Body of pancreas (tissue), 4 donors: ENCODE results near the gene HLA-F. TPM values are rescaled to one million over a fixed set of nuclear protein-coding genes. Genes with fewer than 3 reads are reported as not detected.

Experiments
- ATAC-seq: fragments of 150-250 bp; one replicate; pipeline ENCODE4 v1.9.1; 2016
- DNase-seq, 4 donors: peaks; one replicate each; pipeline ENCODE4 v3.0.0-alpha.2; 2019
- H3K27ac ChIP-seq, 4 donors: fragments of 200-600 bp; sonication (generic); 1 replicate in 3 of 4; 2 replicates in 1 of 4; pipeline versions ENCODE4 v1.5.1 to v1.6.1; 2016 to 2019; ENCODE audit warnings: mild to moderate bottlenecking in 1 of 4, mixed read lengths in 1 of 4, moderate library complexity in 1 of 4
- H3K27me3 ChIP-seq, 2 donors: fragments of 200-600 bp; sonication (generic); one replicate each; pipeline ENCODE4 v1.6.0; 2016; ENCODE audit warnings: mild to moderate bottlenecking in 1 of 2
- H3K36me3 ChIP-seq, 2 donors: fragments of 200-600 bp; sonication (generic); replicated peaks in 1 of 2; 2 replicates each; pipeline ENCODE4 v1.5.1; 2016; ENCODE audit warnings: low read depth in 2 of 2; ENCODE audit not compliant: insufficient read depth in 1 of 2
- H3K4me1 ChIP-seq: fragments of 200-600 bp; sonication (generic); one replicate; pipeline ENCODE4 v1.6.0; 2016
- H3K4me3 ChIP-seq, 2 donors: fragments of 200-600 bp; sonication (generic); 1 replicate in 1 of 2; 2 replicates in 1 of 2; pipeline ENCODE4 v1.5.1; 2016 to 2019
- H3K9me3 ChIP-seq, 3 donors: fragments of 200-600 bp; sonication (generic); 1 replicate in 2 of 3; 2 replicates in 1 of 3; pipeline ENCODE4 v1.5.1; 2016
- CTCF ChIP-seq, 7 experiments: fragments of 450-650 bp in 4 of 7; fragments of 200-600 bp in 3 of 7; sonication (generic) in 3 of 7; IDR thresholded peaks; one replicate each; pipeline ENCODE4 v1.5.1; 2016 to 2019; ENCODE audit warnings: antibody characterized with exemption in 7 of 7
- POLR2A ChIP-seq, 3 donors: fragments of 450-650 bp; IDR thresholded peaks; one replicate each; pipeline ENCODE4 v1.6.1; 2016; ENCODE audit warnings: antibody characterized with exemption in 3 of 3, mild to moderate bottlenecking in 2 of 3
- WGBS, 2 donors: methylation state at CpG; one replicate each; pipeline ENCODE4 v1.1.5; 2017; 5-methylcytosine and 5-hydroxymethylcytosine counted together
- intact Hi-C: fragments of 100-400 bp; cut with DNase I; formaldehyde crosslinking; loops from one replicate; pipeline ENCODE4 v1.15.1; 2023
- total RNA-seq, 2 donors: library from RNA; depleted of rRNA; stranded (reverse); fragments of >200 nt; gene quantifications; one replicate each; pipeline ENCODE4 v1.1.0, GENCODE V29; 2016

The HLA-F gene
- total RNA-seq, 2 donors from 2014 or later, result 25.4 to 51.7 TPM

- WGBS, 2 donors, result 69 to 87% methylated on average over 12 to 13 of the region's 13 CpGs
- H3K27me3 ChIP-seq, result no peaks in the 10 kb centered on the region
- no peak overlapping the region for H3K4me3 ChIP-seq
- ATAC-seq (no peak), DNase-seq (no peak)
- H3K9me3 ChIP-seq, result no peaks in the 10 kb centered on the region
- intact Hi-C loops, result no loop called here
- H3K27ac ChIP-seq, result no peak overlapping the region
- TF ChIP-seq CTCF (IDR thresholded peaks at IDR 0.05), result no peak
- no peak for TF ChIP-seq POLR2A (IDR thresholded peaks at IDR 0.05)
- H3K4me1 ChIP-seq, result no peaks in the 10 kb centered on the region
- no peaks in the 10 kb centered on the region for H3K36me3 ChIP-seq
These were observed 43.3 kb upstream of the HLA-F start for GRCh38 chr6:29679962-29680361.

- Histone ChIP-seq H3K36me3 (no peaks in the 10 kb centered on the region), H3K27me3 (no peaks in the 10 kb centered on the region), H3K4me1 (no peaks in the 10 kb centered on the region), H3K9me3 (no peaks in the 10 kb centered on the region), H3K4me3 (no peak overlapping the region), H3K27ac (no peak overlapping the region)
- DNase-seq (no peak), ATAC-seq (no peak)
- intact Hi-C loops, result no loop called here
- TF ChIP-seq CTCF (IDR thresholded peaks at IDR 0.05) (no peak), POLR2A (IDR thresholded peaks at IDR 0.05) (no peak)
- WGBS, 2 donors, result 64 to 73% methylated on average over 24 of the region's 24 CpGs
These were observed 42.8 kb upstream of the HLA-F start for GRCh38 chr6:29680416-29680815.

- Histone ChIP-seq H3K4me1 (no peaks in the 10 kb centered on the region), H3K27ac (no peak within 1 kb of the TSS), H3K9me3 (no peaks in the 10 kb centered on the region), H3K27me3 (no peaks in the 10 kb centered on the region), H3K36me3 (no peaks in the 10 kb centered on the region), H3K4me3 (no peak within 1 kb of the TSS)
- intact Hi-C loops, result no loop called here
- DNase-seq, result no peak
- ATAC-seq, result no peak
- WGBS, 2 donors, result 51 to 59% methylated on average over 13 to 15 of the region's 31 CpGs
- no peak for TF ChIP-seq CTCF (IDR thresholded peaks at IDR 0.05)
- TF ChIP-seq POLR2A (IDR thresholded peaks at IDR 0.05), result no peak
These were observed 42.3 kb upstream of the HLA-F start, which contains the start of gene ZFP57 for GRCh38 chr6:29680904-29681303. ZFP57 (minus strand) TSS chr6:29681152; CDS start chr6:29677003, 4,149 bp downstream.

GRCh38 chr6:29681811-29682210, 41.4 kb upstream of the HLA-F start:
- Histone ChIP-seq H3K36me3 (no peaks in the 10 kb centered on the region), H3K27me3 (no peaks in the 10 kb centered on the region), H3K4me1 (no peaks in the 10 kb centered on the region), H3K9me3 (no peaks in the 10 kb centered on the region), H3K27ac (no peak overlapping the region), H3K4me3 (no peak overlapping the region)
- 74 to 89% methylated on average over 8 of the region's 8 CpGs for WGBS, 2 donors
- DNase-seq, result no peak
- ATAC-seq, result no peak
- TF ChIP-seq POLR2A (IDR thresholded peaks at IDR 0.05), result no peak
- TF ChIP-seq CTCF (IDR thresholded peaks at IDR 0.05), result no peak
- intact Hi-C loops, result no loop called here

GRCh38 chr6:29685718-29686326, 37.4 kb upstream of the HLA-F start:
- H3K27ac ChIP-seq, result no peak overlapping the region
- TF ChIP-seq CTCF (IDR thresholded peaks at IDR 0.05) (no peak), POLR2A (IDR thresholded peaks at IDR 0.05) (no peak)
- H3K9me3 ChIP-seq, result no peaks in the 10 kb centered on the region
- ATAC-seq (no peak), DNase-seq (no peak)
- H3K27me3 ChIP-seq, result no peaks in the 10 kb centered on the region
- H3K36me3 ChIP-seq, result no peaks in the 10 kb centered on the region
- H3K4me1 ChIP-seq, result no peaks in the 10 kb centered on the region
- no peak overlapping the region for H3K4me3 ChIP-seq
- WGBS, 2 donors, result 51 to 62% methylated on average over 15 of the region's 15 CpGs
- intact Hi-C loops, result no loop called here
